Activated T-cell treated with anti-CD3 and anti-CD28 coated beads for 4 hours (primary cell): ENCODE data around the gene NUP188.
"Not testable (repeated sequence)": the region's sequence is repeated elsewhere in the genome, so short reads cannot be mapped to it uniquely, and the experiment has no call there.

Source experiments
- DNase-seq: peaks from one replicate; pipeline ENCODE4 v3.0.0-alpha.2; 2020

NUP188 gene

GRCh38 chr9:129028192-129028966 is 80.9 kb downstream of the NUP188 start, which contains the start of gene SH3GLB2:
Gene SH3GLB2, minus strand, starts transcription at chr9:129028331. Its CDS starts 177 bp downstream, at chr9:129028154.
- DNase-seq, result peak; percentile 96

- no peak for DNase-seq
Observed at GRCh38 chr9:129030191-129030590, 82.7 kb downstream of the NUP188 start.

GRCh38 chr9:129031514-129031913 is 84.0 kb downstream of the NUP188 start:
- no peak for DNase-seq

- DNase-seq, result no peak
Observed at GRCh38 chr9:129032541-129033159, 85.2 kb downstream of the NUP188 start.

- DNase-seq, result no peak
Observed at GRCh38 chr9:129033216-129033615, 85.7 kb downstream of the NUP188 start.

GRCh38 chr9:129035838-129036237 is 88.3 kb downstream of the NUP188 start:
- DNase-seq, result not testable (repeated sequence)

- peak; percentile 82 for DNase-seq
Observed at GRCh38 chr9:129036241-129036922, 88.9 kb downstream of the NUP188 start, which contains the start of gene MIGA2. Gene MIGA2, plus strand, starts transcription at chr9:129036626. Its CDS starts 3,969 bp downstream, at chr9:129040595.

GRCh38 chr9:129036923-129037766 is 89.6 kb downstream of the NUP188 start:
- DNase-seq, result no peak

- no peak for DNase-seq
Observed at GRCh38 chr9:129037767-129038098, 90.2 kb downstream of the NUP188 start.

- DNase-seq, result no peak
Observed at GRCh38 chr9:129038109-129038852, 90.8 kb downstream of the NUP188 start.

GRCh38 chr9:129040113-129040643 is 92.7 kb downstream of the NUP188 start:
- DNase-seq, result no peak

- no peak for DNase-seq
Observed at GRCh38 chr9:129042016-129042415, 94.5 kb downstream of the NUP188 start.

- no peak for DNase-seq
Observed at GRCh38 chr9:129052592-129052991, 105.1 kb downstream of the NUP188 start.

GRCh38 chr9:129053020-129053419 is 105.5 kb downstream of the NUP188 start:
- DNase-seq, result no peak

GRCh38 chr9:129054163-129054851 is 106.8 kb downstream of the NUP188 start:
- no peak for DNase-seq
